NCI-H748 (cell line): Measurements from ENCODE around the gene KRT7.
A peak's percentile ranks its signal among the peaks of the same experiment; 100 is the strongest.
"Not testable (repeated sequence)": the region's sequence is repeated elsewhere in the genome, so short reads cannot be mapped to it uniquely, and the experiment has no call there.

Source experiments
- DNase-seq: peaks from one replicate; lab custom pipeline; 2025; ENCODE audit not compliant: unreplicated experiment; lab: John Stamatoyannopoulos, UW

KRT7 gene

DNA sequence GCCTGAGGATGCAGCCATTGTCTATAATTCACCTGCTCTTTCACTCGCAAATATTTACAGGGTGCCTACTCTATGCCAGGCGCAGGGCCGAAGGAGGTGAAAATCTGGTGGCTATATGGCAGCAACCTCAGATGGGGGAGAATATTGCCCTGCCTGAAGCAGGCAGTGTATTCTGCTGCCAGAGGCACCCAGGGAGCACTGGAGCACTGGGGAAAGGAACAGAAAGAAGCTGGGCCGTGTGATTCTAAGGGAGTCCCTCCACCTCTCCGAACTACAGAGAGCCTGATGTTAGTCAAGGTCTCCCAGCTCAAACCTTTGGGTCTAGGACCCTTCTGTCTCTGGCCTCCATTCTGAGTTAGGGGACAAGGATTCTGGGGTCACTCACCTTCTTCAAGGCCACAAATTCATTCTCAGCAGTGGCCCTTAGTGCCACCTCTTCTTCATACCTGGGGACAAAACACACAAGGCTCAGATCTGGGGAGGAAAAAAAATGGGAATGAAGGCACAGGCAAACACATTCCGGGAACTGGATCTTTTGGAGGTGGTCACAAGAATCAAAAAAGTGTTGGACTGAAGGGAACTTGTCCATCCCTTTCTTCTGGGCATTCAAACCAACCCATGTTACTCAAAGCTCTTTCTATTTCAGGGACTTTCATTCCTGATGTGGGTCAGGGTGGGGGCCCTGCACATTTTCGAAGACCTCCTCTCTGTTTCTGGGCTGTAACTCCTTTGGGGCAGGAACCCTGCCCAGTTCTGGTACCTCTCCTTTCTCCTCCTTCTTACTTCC is 22.1 kb downstream of the KRT7 start:
- no peak for DNase-seq

DNA sequence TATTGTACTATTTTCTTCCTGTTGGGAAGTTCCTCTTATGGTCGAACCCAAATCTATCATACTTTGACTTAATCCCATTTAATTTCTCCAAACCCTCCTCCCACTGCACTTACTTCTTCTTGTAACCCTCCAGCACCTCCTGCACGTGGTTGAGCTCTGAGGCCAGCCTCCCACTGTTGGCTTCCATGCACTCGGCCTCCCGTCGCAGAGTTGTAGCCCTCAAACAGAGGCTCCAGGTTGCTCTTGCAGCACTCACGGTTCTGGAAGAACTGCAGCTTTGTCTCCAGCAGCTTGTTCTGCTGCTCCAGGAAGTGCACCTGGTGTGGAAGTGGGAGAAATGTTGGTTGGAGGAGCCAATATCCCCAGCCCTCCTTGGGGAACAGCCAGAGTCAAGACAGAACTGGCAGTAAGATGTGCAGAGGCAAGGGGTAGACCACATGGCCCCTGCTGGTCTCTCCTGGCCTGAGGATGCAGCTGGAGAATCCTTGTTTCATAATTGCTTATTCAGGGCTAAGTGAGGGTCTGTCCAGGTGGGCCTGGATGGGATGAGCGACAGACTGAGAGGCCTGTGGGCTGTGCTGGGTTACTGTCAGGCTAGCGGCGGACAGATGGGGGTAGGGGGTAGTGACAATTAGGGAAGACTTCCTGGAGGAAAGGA is 23.0 kb downstream of the KRT7 start:
- no peak for DNase-seq

DNA sequence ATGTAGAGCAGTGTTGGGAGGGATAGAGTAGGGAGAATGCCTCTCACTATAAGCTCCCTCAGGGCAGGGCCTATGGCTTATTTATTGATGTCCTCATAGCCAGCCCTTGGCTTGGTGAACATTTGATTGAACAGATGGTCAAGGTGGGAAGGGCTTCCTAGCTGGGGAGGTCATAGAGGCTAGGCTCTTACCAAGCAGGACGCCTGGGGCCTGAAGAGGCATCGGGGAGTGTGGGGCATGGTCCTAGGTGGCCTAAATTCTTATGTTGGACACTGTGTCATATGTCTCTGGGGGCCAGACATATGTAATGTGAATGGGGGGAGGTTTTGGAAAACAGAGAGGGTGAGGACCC is 23.5 kb downstream of the KRT7 start:
- no peak for DNase-seq

GRCh38 chr12:52257074-52257551 is 24.1 kb downstream of the KRT7 start:
- DNase-seq: no peak

- not testable (repeated sequence) for DNase-seq
Measured at GRCh38 chr12:52257922-52258321, 24.9 kb downstream of the KRT7 start.

- DNase-seq: no peak
Measured at GRCh38 chr12:52258335-52258901, 25.4 kb downstream of the KRT7 start.

GRCh38 chr12:52259657-52260243 is 26.7 kb downstream of the KRT7 start:
- no peak for DNase-seq

GRCh38 chr12:52260361-52261207 is 27.5 kb downstream of the KRT7 start:
- peak; percentile 52 for DNase-seq

GRCh38 chr12:52261208-52261484 is 28.1 kb downstream of the KRT7 start:
- no peak for DNase-seq

DNA sequence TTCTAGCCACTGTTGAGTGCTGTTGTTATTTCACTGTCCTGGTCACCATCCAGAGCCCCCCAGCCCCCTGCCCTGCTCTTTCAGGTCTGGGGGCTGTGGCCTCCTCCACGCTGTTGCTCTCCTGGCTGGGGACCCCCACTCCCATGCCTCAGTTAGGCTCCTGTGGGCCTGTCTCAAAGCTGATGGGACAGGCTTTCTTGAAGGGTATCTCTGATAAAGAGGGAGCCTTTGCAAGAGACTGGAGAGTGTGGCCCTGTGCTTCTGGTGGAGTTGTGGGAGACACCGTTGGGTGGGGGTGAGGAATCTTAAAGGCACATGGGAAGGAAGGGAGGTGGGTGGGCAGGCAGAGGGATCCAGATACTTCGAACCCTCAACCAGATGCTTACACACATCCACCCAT is 29.2 kb downstream of the KRT7 start:
- no peak for DNase-seq

GRCh38 chr12:52263761-52264434 is 30.9 kb downstream of the KRT7 start:
- no peak for DNase-seq

- no peak for DNase-seq
Measured at GRCh38 chr12:52264435-52264825, 31.4 kb downstream of the KRT7 start.

DNA sequence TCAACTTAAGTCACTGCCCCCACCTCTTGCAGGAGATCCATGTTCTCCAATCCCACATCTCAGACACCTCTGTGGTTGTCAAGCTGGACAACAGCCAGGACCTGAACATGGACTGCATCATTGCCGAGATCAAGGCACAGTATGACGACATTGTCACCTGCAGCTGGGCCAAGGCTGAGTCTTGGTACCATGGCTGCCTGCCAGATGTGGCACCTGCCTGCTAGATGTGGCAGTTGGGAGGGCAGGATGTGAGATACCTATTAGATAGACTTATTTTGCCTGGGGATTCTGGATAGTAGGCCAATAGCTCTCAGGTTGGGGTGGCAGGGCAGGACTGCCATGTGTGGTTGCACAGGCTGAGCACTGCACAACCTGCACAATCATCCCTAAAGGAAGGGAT is 33.5 kb downstream of the KRT7 start:
- DNase-seq: no peak

DNA sequence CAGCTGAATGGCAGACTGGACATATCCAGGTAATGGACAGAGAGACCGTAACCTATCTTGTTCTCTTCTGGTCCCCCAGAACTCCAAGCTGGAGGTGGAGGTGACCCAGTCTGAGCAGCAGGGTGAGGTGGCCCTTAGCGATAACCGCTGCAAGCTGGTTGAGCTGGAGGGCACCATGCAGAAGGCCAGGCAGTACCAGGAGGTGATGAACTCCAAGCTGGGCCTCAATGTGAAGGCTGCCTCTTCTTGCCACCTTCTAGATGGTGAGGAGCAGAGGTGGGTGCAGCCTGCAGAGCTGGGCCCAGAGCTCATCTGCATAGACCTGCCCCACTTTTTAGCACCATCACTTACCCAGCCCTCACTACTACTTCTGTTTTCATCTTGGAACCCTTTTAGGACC is 34.2 kb downstream of the KRT7 start:
- no peak for DNase-seq

DNA sequence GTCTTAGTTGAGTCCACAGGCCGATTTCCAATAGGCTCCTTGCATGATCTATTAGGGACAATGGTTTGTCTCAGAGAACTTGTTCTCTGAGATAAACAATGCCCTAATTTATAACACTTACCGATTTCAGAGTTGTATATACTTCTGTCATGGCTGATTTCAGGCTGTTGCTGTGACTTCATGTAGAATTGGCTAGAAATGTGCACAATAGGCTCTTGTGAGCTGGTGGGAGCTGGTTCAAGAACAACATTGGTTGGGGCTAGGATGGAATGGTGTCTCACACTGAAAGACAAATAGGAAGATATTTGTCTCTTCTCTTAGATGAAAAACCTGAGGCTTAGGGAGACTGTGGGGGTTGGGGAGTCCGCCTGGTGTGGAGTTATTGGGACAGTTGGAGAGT is 34.7 kb downstream of the KRT7 start:
- no peak for DNase-seq

GRCh38 chr12:52268212-52268611 is 35.2 kb downstream of the KRT7 start:
- no peak for DNase-seq

- DNase-seq: no peak
Measured at GRCh38 chr12:52270541-52271070, 37.6 kb downstream of the KRT7 start.

DNA sequence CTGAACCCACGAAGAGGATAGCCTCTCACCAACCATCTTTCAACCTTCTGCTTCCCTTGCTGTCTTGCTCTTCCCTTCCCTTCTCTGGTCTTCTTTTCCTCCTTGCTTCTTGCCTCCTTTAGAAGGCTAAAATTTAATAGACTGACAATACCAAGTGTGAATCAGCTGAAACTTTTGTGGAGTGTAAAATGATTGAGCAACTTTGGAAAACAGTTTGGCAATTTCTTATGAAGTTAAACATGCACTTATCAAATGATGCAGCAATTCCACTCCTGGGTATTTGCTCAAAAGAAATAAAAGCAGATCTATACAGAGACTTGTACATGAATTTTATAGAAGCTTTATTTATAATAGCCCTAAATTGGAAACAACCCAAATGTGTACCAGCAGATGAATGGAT is 38.1 kb downstream of the KRT7 start:
- DNase-seq: no peak

GRCh38 chr12:52274521-52275120 is 41.6 kb downstream of the KRT7 start, which contains the start of gene KRT86:
Gene KRT86, plus strand, starts transcription at chr12:52274645. Its CDS starts 27,272 bp downstream, at chr12:52301917.
- DNase-seq: no peak

GRCh38 chr12:52275686-52276085 is 42.6 kb downstream of the KRT7 start:
- no peak for DNase-seq
